Measurements from ENCODE around the gene MTERF4. TPM values are rescaled to one million over a fixed set of nuclear protein-coding genes. Genes with fewer than 3 reads are reported as not detected.

Gene MTERF4
- total and polyA plus RNA-seq, 8 donors, result 3.2 to 85.7 (median 29.2) TPM

GRCh38 chr2:241140445-241140840 is 38.4 kb upstream of the MTERF4 start:
- H3K27me3 ChIP-seq, result no peaks in the 10 kb centered on the region
- H3K4me1 ChIP-seq, result no peaks in the 10 kb centered on the region
- H3K36me3 ChIP-seq, result peaks cover 2 to 64% (median 49%) of the 10 kb centered on the region in 4 donors
- 94 to 96% (median 95%) methylated on average over 5 to 10 of the region's 10 CpGs for WGBS, 5 donors
- H3K27ac ChIP-seq, result no peak overlapping the region
- H3K9me3 ChIP-seq, result no peaks in the 10 kb centered on the region
- intact Hi-C loops (cut with DNase I; ENCODE audit: low total_unique reads), result no loop called here
- H3K4me3 ChIP-seq, result no peak overlapping the region
- DNase-seq, result no peak
- no peak for TF ChIP-seq CTCF (IDR thresholded peaks at IDR 0.05)
- TF ChIP-seq POLR2A (IDR thresholded peaks at IDR 0.05), result no peak
- no peak for TF ChIP-seq POLR2AphosphoS5 (IDR thresholded peaks at IDR 0.05)

- DNase-seq, result no peak
- H3K9me3 ChIP-seq, result no peaks in the 10 kb centered on the region
- WGBS, 5 donors, result 92 to 97% (median 95%) methylated on average over 13 to 24 of the region's 24 CpGs
- peaks cover 2 to 68% (median 52%) of the 10 kb centered on the region in 4 donors for H3K36me3 ChIP-seq
- TF ChIP-seq EP300 (IDR thresholded peaks at IDR 0.05) (no peak), POLR2A (IDR thresholded peaks at IDR 0.05) (no peak), CTCF (IDR thresholded peaks at IDR 0.05) (no peak), POLR2AphosphoS5 (IDR thresholded peaks at IDR 0.05) (no peak)
- H3K27ac ChIP-seq, result no peak overlapping the region
- no peaks in the 10 kb centered on the region for H3K27me3 ChIP-seq
- no peak overlapping the region for H3K4me3 ChIP-seq
- no peaks in the 10 kb centered on the region for H3K4me1 ChIP-seq
- intact Hi-C loops (cut with DNase I; ENCODE audit: low total_unique reads), result no loop called here
Measured at GRCh38 chr2:241139531-241140444, 37.7 kb upstream of the MTERF4 start.

- TF ChIP-seq EP300 (IDR thresholded peaks at IDR 0.05) (no peak), POLR2A (IDR thresholded peaks at IDR 0.05) (no peak), POLR2AphosphoS5 (IDR thresholded peaks at IDR 0.05) (no peak), CTCF (IDR thresholded peaks at IDR 0.05) (no peak)
- H3K9me3 ChIP-seq, result no peaks in the 10 kb centered on the region
- DNase-seq, result no peak
- no peaks in the 10 kb centered on the region for H3K27me3 ChIP-seq
- H3K4me1 ChIP-seq, result no peaks in the 10 kb centered on the region
- no peak overlapping the region for H3K27ac ChIP-seq
- intact Hi-C loops (cut with DNase I; ENCODE audit: low total_unique reads), result no loop called here
- 95 to 98% (median 97%) methylated on average over 15 to 16 of the region's 16 CpGs for WGBS, 5 donors
- H3K4me3 ChIP-seq, result no peak overlapping the region
- peaks cover 2 to 68% (median 55%) of the 10 kb centered on the region in 4 donors for H3K36me3 ChIP-seq
Measured at GRCh38 chr2:241138471-241138870, 36.4 kb upstream of the MTERF4 start.

- H3K4me1 ChIP-seq, result no peaks in the 10 kb centered on the region
- intact Hi-C loops (cut with DNase I; ENCODE audit: low total_unique reads), result no loop called here
- H3K27me3 ChIP-seq, result no peaks in the 10 kb centered on the region
- WGBS, 5 donors, result 90 to 94% (median 92%) methylated on average over 17 to 24 of the region's 24 CpGs
- peaks cover 2 to 66% (median 56%) of the 10 kb centered on the region in 4 donors for H3K36me3 ChIP-seq
- H3K4me3 ChIP-seq, result no peak overlapping the region
- DNase-seq, result no peak
- H3K27ac ChIP-seq, result no peak overlapping the region
- TF ChIP-seq POLR2A (IDR thresholded peaks at IDR 0.05), result no peak
- no peak for TF ChIP-seq POLR2AphosphoS5 (IDR thresholded peaks at IDR 0.05)
- no peak for TF ChIP-seq EP300 (IDR thresholded peaks at IDR 0.05)
- no peak for TF ChIP-seq CTCF (IDR thresholded peaks at IDR 0.05)
- H3K9me3 ChIP-seq, result no peaks in the 10 kb centered on the region
Measured at GRCh38 chr2:241137276-241138190, 35.4 kb upstream of the MTERF4 start.
